HG02943 (cell line): Measurements from ENCODE around the gene ZNF718.
"Not testable (repeated sequence)": the region's sequence is repeated elsewhere in the genome, so short reads cannot be mapped to it uniquely, and the experiment has no call there.

Experiments
- ATAC-seq: cut with Tn5 transposase; IDR thresholded peaks from one replicate; pipeline ENCODE4 v1.9.1; 2021; ENCODE audit warnings: mild to moderate bottlenecking, low read depth, moderate library complexity; ENCODE audit not compliant: unreplicated experiment

The ZNF718 gene

DNA sequence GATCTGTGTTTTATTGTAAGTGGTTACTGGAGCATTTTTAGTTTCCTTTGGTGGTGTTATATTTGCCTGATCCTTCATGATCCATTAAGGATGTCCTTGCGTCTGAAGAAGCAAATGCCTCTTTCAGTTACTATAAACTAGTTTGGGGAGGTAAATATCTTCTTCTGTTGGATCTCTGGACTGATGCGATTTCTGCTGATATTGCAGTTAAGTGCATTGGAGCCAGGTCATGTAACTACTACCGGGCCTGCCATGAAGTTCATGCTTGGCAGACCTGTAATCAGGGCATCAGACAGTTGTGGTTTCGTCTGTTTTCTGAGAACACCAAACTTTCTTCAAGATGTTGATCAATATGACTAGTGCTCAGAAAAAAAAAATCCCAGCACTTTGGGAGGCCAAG lies 22.9 kb downstream of the ZNF718 start:
- no peak for ATAC-seq

DNA sequence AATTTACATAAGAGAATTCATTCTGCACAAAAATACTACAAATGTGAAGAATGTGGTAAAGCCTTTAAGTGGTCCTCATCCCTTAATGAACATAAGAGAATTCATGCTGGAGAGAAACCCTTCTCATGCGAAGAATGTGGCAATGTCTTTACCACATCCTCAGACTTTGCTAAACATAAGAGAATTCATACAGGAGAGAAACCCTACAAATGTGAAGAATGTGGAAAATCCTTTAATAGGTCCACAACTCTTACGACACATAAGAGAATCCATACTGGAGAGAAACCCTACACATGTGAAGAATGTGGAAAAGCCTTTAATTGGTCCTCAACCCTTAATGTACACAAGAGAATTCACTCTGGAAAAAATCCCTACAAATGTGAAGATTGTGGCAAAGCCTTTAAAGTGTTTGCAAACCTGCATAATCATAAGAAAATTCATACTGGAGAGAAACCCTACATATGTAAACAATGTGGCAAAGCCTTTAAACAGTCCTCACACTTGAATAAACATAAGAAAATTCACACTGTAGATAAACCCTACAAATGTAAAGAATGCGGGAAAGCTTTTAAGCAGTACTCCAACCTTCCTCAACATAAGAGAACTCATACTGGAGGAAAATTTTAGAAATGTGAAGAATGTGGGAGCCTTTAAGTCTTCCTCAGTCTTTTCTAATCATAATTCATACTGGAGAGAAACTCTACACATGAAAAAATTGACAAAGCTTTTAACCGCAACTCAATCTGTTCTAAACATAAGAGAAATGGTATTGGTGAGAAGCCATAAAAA lies 37.4 kb downstream of the ZNF718 start:
- no peak for ATAC-seq

DNA sequence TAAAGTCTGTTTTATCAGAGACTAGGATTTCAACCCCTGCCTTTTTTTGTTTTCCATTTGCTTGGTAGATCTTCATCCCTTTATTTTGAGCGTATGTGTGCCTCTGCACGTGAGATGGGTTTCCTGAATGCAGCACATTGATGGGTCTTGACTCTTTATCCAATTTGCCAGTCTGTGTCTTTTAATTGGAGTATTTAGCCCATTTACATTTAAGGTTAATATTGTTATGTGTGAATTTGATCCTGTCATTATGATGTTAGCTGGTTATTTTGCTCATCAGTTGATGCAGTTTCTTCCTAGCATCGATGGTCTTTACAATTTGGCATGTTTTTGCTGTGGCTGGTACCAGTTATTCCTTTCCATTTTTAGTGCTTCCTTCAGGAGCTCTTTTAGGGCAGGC lies 45.3 kb downstream of the ZNF718 start:
- ATAC-seq, result not testable (repeated sequence)

DNA sequence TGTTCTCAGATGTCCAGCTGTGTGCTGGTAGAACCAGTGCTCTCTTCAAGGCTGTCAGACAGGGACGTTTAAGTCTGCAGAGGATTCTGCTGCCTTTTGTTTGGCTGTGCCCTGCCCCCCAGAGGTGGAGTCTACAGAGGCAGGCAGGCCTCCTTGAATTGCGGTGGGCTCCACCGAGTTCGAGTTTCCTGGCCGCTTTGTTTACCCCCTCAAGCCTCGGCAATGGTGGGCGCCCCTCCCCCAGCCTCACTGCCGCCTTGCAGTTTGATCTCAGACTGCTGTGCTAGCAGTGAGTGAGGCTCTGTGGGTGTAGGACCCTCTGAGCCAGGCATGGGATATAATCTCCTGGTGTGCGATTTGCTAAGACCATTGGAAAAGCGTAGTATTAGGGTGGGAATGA lies 47.0 kb downstream of the ZNF718 start:
- not testable (repeated sequence) for ATAC-seq

DNA sequence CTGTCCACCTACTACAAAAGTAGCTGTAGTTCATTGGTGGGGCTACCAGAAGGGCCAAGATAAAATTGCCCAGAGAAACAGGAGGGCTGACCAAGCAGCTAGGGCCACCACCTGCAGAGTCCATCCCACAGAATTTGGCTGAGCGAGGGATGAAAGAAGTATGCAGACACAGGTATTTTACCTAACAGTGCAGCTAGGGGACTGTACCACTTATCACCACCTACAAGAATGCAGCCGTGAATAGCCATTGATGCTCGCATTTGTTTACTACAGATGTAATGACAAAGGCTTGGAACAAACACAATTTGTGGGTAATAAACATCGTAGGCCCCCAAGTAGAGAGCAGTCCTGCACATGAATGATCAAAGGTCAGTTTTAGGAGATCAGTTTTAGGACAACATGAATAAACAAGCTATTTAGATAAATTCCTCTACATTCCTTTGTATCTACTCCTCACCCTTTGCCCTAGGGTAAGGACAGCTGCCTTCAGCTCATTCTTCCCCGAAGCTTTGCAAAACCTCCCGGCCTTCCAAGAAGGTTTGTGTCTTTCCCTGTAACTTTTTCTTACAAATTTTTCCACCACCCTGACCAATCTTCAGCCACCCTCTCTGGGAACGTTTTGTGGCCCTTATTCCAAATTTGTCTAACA lies 49.5 kb downstream of the ZNF718 start:
- no peak for ATAC-seq

DNA sequence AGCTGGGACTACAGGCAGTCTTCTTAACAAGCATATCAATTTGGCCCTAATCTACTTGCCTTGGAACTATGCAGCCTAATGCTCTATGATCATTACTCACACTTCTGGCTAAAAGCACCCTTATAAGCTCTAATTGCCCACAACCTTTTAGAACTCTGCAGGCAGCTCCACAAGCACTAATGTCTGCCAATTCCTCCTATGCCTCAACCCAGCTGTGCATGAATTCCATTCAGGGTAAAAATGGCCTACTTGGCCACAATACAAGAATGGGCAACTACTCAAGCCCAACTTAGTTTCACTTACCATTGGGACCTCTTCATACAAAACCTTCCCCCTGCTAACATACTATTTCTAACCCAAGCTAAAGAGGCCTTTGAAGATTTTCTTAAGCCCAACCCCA lies 51.7 kb downstream of the ZNF718 start:
- no peak for ATAC-seq

DNA sequence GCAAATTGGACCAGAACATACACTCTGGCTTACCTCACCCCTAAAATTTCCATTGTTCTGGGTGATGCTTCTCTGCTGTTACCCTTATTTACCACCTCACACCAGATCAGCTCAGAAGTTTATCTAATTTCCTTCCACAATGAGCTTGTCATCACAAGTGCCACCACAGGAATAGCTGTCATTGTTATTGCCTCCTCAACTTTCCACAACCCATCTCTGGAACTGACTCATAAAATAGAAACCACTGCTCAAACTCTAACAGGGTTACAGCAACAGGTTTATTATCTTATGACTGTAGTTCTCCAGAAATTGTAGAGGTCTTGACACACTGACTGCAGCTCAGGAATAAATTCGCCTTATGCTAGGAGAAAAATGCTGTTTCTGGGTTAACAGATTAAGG lies 52.7 kb downstream of the ZNF718 start:
- ATAC-seq, result no peak

DNA sequence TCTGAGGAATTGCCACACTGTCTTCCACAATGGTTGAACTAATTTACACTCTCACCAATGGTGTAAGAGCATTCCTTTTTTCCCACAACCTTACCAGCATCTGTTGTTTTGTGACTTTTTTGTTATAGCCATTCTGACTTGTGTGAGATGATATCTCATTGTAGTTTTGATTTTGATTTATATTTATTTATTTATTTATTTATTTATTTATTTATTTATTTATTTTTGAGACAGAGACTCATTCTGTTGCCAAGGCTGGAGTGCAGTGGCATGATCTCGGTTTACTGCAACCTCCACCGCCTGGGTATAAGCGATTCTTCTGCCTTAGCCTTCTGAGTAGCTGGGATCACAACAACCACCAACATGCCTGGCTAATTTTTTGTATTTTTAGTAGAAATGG lies 57.9 kb downstream of the ZNF718 start:
- not testable (repeated sequence) for ATAC-seq

DNA sequence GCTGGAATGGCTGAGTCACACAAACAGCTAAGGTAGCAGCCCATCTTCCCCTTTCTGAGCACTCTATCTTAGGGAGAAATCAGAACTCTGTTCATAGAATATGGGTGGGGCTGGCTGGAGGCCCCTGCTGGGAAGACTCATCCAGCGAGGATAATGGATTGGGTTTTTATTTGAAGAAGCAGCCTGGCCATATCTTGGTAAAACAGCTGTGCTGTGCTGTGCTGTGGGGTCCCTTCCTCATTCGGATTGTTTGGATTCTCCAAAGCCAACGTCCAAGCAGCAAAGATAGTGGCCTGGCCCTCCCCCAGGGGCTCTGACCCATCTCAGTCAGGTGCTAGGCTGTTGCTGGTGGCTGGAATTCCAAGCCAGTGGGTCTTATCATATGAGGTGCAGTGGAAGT lies 63.8 kb downstream of the ZNF718 start:
- no peak for ATAC-seq

DNA sequence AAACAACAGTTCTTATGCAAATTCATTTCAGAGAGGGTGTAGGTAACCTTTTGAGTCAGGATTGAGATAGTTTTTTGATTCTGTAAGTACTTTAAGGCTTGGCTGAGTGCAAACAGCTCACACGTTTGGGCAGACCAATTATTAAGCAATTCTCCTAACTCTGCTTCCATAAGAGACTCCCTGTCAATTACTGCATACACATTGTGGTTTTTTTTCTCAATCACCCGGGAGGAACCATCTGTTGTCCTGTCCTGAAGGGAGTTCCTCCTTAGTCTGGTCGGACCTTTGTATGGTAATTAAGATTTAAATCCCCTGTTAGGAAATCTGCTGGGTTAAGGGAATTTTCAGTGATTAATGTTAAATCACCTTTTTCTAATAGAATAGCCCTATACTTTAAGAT lies 70.9 kb downstream of the ZNF718 start:
- ATAC-seq, result not testable (repeated sequence)

DNA sequence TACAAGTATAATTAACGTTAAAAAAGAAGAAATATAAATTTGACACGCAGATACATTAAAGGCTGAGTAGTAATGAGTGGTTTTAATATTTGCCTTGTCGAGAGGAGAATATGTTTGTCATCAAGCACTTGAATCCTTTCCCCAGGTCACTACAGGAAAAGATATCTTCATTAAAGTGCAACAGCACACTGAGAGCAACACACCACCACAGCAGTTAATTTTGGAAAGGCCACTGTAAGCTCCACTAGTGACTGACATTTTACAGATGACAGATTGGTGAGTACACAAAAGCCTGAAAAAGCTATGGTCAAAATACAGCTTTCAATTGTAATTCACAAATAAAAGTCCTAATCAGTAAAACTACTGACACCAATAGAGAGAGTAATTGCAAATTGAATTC lies 76.6 kb downstream of the ZNF718 start:
- ATAC-seq, result no peak

DNA sequence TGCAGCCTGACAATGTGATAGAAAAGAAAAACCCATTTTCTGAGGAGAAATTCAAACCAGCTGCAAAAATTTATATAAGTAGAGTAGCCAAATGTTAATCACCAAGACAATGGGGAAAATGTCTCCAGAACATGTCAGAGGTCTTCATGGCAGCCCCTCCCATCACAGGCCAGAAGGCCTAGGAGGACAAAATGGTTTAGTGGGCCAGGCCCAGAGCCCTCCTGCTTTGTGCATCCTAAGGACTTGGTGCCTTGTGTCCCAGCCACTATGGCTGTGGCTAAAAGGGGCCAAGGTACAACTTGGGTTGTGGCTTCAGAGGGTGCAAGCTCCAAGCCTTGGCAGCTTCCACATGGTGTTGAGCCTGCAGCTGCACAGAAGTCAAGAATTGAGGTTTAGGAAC lies 78.5 kb downstream of the ZNF718 start:
- not testable (repeated sequence) for ATAC-seq

DNA sequence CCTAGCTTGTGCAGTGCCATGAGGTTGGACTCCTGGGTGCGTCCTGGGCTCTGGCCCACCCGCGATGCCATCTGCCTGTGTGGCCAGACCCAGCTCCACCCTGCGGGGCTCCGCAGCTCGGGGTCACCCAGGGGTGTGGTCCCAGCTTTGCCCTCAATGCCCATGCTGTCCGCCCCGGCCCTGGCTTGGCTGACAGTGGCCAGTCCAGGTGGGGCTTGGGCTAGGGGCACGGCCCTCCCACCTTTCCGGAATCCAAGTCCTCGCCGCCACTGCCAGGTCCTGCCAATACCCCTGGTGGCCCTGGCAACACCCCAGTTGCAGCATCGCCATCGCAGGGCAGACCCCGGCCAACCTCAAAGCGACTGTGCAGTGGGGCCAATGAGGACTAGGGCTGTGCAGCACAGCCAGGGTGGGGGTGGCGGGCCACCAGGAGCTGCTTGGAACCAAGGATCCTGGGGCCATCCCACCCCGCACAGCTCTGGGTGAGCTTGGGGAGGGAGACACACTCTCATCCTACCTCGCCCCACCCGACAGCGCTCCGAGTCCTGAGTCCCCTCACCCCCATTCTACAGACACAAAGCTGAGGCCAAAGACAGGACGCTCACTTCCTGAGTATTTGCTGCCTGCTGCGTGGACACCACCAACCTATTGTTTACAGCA lies 80.9 kb downstream of the ZNF718 start:
- no peak for ATAC-seq

DNA sequence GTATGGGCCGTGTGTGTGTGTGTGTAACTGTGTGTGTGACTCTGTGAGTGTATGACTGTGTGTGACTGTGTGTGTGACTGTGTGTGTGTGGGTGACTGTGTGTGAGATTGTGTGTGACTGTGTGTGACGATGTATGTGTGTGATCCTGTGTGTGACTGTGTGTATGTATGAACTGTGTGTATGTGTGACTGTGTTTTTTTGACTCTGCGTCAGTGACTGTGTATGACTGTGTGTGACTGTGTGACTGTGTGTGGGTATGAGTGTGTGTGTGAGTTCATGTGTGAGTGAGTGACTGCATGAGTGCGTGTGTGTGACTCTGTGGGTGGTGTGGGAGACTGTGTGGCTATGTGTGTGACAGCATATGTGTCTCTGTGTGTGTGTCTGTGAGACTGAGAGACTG lies 81.8 kb downstream of the ZNF718 start:
- no peak for ATAC-seq

DNA sequence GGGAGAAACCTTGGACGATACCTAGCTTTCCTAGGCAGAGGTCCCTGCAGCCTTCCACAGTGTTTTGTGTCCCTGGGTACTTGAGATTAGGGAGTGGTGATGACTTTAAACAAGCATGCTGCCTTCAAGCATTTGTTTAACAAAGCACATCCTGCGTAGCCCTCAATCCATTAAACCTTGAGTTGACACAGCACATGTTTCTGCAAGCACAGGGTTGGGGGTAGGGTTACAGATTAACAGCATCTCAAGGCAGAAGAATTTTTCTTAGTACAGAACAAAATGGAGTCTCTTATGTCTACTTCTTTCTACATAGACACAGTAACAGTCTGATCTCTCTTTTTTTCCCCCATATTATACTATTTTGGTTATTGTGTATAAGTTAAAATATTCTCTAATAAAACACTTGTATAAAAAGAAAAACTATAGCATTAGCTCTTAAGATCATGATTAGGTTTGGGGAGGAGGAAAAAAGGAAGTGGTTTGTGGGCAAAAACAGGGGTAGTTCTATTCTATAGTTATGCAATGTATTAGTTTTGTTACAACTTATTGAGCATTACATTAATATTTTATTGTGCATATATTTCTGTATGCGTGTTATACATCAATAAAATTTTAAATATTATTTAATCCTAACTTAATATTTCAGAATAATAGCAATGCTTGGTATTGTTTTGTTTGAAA lies 84.3 kb downstream of the ZNF718 start:
- not testable (repeated sequence) for ATAC-seq

DNA sequence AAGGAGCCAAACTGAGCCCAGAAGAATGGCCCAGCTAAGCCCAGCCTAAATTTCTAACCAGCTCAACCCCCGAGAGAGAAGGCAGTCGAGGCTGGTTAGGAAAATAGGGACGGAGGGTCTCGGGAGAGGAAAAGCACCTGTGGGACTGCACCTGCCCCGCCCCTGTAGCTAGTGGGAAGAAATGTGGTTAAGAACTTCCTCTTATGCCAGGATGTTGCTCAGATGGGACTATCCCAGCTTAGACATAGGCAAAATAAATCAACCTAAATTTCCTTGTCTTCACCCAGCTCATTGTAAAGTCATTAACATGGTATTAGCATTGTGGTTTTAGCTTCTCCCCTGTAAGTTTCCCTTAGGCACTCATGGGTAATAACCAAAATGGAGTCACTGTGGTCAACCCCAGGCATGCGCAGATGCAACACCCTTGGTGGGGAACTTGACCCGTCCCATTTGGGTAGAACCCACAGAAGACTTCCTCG lies 86.8 kb downstream of the ZNF718 start:
- ATAC-seq, result no peak

DNA sequence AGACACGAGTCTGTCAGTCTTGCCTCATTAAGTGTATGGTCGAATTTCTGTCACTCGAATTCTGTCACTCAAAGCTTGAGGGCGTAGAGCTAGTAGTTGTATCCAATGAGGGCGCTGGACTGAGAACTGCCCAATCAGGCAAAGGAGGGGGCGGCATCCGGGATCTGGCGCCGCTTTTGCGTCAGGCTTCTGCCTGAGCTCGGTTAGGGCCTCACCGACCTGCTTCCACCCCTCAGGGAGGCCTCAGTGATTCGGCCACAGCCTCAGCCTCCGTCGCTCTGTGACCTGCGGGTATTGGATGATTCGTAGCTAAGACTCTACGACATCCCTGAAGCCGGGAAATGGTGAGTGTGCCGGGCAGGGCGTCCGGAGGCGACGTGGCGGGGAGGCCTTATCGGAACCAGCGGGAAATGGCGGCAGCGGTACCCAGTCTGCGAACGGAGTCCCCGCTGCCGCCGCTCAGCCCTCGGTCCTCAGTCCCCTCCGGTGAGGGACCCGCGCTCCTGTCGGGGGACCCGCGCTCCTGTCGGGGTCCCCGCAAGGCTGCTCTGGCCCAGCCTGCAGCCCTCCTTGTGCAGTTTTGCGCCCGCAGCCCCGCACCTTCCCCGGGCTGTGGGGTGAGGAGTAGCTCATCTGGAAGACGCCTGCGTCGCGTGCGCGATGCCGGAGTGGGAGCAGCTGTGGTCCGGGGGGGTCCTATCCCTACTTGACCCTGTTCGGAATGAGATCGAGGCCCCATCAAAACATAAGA lies 88.3 kb downstream of the ZNF718 start:
- ATAC-seq, result no peak

DNA sequence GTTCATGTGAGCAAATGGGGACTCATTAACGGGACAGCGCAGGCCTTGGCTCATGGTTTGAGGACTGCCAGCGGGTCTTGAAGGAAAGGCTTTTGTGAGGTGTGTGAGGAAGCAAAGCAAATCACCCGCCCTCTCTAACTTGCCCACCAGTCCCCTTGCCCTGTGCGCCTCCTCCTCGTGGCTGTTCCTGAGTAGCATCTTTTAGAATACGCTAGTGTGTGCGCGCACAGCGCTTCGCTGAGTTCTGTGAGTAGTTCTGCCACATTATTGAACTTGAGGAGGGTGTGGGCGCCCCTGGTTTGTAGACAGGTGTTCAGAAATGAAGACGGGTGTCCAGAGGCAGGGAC lies 88.9 kb downstream of the ZNF718 start:
- ATAC-seq, result not testable (repeated sequence)
